BJ (cell line): ENCODE results near the gene FAM76A. TPM values are rescaled to one million over a fixed set of nuclear protein-coding genes. Genes with fewer than 3 reads are reported as not detected.
A peak's percentile ranks its signal among the peaks of the same experiment; 100 is the strongest.
"Not testable (repeated sequence)": the region's sequence is repeated elsewhere in the genome, so short reads cannot be mapped to it uniquely, and the experiment has no call there.

Experiments used
- CTCF ChIA-PET: fragments of 350-600 bp; formaldehyde crosslinking; extraction: SDS; loops from one replicate; lab custom pipeline; 2021; ENCODE audit warnings: antibody characterized with exemption, inconsistent platforms; lab: Yijun Ruan, JAX
- POLR2A ChIA-PET: fragments of 300-600 bp; sonication (Branson Sonifier 250); formaldehyde crosslinking; extraction: SDS; loops from one replicate; lab custom pipeline; 2021; ENCODE audit warnings: antibody characterized with exemption; lab: Charles Lee
- DNase-seq: peaks from one replicate; pipeline ENCODE4 v3.0.0-alpha.2; 2011; ENCODE audit warnings: low read depth
- H3K27me3 ChIP-seq: 2 replicates; pipeline ENCODE4 v1.6.0; 2011; ENCODE audit warnings: low read length; ENCODE audit not compliant: control insufficient read depth, insufficient read depth
- H3K36me3 ChIP-seq: 2 replicates; pipeline ENCODE4 v1.5.1; 2011; ENCODE audit warnings: low read length; ENCODE audit not compliant: control insufficient read depth, insufficient read depth
- H3K4me3 ChIP-seq: 2 replicates; pipeline ENCODE4 v1.5.1; 2011; ENCODE audit warnings: low read depth, mild to moderate bottlenecking, control low read depth, low read length
- CTCF ChIP-seq: IDR thresholded peaks from 2 replicates; pipeline ENCODE4 v1.5.1; 2011; ENCODE audit warnings: low read depth, mild to moderate bottlenecking, control low read depth, inconsistent platforms, low read length, moderate library complexity; ENCODE audit not compliant: insufficient read depth
- polyA plus RNA-seq: library from polyadenylated mRNA; depleted of rRNA; stranded (reverse); fragments of >200 nt; gene quantifications from 2 replicates; pipeline ENCODE4 v1.2.3, GENCODE V29; 2011

Gene FAM76A
- polyA plus RNA-seq, 1 experiment, result 3.9 TPM

GRCh38 chr1:27772036-27772931, 46.5 kb downstream of the FAM76A start:
- TF ChIP-seq CTCF, result no peak
- Histone ChIP-seq H3K27me3 (no peaks in the 10 kb centered on the region), H3K36me3 (no peaks in the 10 kb centered on the region), H3K4me3 (peak overlapping the region; percentile 28)
- CTCF ChIA-PET, result interaction anchor here (0.6 to 1.2 kb wide), 5 partner anchors 17 to 375 kb away, joined by 3 to 4 read pairs (median 4); no protein-coding TSS in a partner anchor
- POLR2A ChIA-PET, result interaction anchor here (0.8 to 1.1 kb wide), 5 partner anchors 8 to 100 kb away, joined by 3 to 9 read pairs (median 4); partner anchors contain the start of gene FAM76A
- DNase-seq, result no peak

DNA sequence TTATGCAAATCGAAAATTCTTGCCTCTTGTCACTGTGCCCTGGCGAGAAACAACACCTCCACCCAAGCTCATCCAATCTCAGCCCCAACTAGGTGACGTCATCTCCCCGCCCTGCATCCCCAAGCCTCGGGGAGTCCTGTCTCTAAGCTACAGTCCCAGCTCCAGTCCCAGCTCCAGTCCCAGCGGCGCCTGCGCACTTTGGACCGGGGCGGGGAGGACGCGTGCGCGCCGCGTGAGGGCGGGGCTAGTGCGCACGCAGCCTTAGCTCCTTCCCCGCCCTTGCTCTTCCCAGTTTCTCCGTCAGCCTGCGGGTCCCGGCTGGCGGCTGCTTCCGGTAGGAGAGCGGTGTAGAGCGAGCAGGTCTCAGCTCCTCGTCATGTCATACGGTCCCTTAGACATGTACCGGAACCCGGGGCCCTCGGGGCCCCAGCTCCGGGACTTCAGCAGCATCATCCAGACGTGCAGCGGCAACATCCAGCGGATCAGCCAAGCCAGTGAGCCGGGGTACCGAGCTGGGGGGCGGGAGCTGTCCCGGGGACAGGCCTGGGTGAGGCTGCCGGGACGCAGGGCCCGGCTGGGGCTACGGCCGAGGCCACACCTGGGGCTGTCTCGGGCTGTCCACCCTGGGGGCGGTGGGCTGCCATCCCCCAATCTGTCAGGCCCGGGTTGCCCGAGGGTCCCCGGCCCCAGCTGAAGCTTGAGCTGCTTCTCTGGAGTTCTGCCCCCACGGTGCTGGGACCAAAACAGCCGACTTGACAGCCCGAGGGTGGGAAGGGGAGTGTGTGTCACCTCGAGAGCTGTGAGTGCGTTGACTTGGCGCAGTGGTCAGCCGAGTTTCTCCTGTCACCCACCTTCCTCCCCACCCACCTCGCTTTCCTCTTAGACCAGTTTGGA, 47.4 kb downstream of the FAM76A start, which contains the start of gene STX12:
STX12 (plus strand) TSS at position 288 of the 894 bp plus-strand sequence; CDS start at position 377, 89 bp downstream.
- POLR2A ChIA-PET, result interaction anchor here (0.7 to 1.1 kb wide), 6 partner anchors 9 to 101 kb away, joined by 3 to 9 read pairs (median 4); partner anchors contain the start of gene FAM76A
- peak; percentile 99 for DNase-seq
- no peak for TF ChIP-seq CTCF
- no peaks in the 10 kb centered on the region for H3K36me3 ChIP-seq
- CTCF ChIA-PET, result interaction anchor here (0.6 to 1.9 kb wide), 6 partner anchors 18 to 164 kb away, joined by 3 to 4 read pairs (median 4); partner anchors contain the start of gene IFI6
- H3K27me3 ChIP-seq, result no peaks in the 10 kb centered on the region
- H3K4me3 ChIP-seq, result peak within 1 kb of the TSS; percentile 77

GRCh38 chr1:27773826-27774445, 48.2 kb downstream of the FAM76A start:
- H3K27me3 ChIP-seq, result no peaks in the 10 kb centered on the region
- POLR2A ChIA-PET, result no interaction called here
- no peaks in the 10 kb centered on the region for H3K36me3 ChIP-seq
- CTCF ChIA-PET, result interaction anchor here (0.7 to 1.9 kb wide), 3 partner anchors 9 to 43 kb away, joined by 3 to 4 read pairs (median 4); no protein-coding TSS in a partner anchor
- DNase-seq, result no peak
- H3K4me3 ChIP-seq, result peak overlapping the region; percentile 77
- no peak for TF ChIP-seq CTCF

DNA sequence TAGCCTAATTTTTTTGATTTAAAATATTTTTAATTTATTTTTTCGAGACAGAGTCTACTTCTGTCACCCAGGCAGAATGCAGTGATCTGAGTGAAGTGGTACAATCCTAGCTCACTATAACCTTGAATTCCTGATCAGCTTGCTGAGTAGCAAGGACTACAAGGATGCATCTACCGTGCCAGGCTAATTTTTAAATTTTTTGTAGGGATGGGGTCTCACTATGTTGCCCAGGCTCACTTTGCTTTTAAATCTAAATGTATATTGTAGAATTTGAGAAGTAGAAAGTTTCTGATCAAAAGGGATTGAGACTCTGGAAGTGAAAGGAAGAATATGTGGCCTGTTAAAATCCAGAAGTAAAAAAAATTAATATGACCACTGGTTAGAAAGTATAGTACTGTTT, 48.9 kb downstream of the FAM76A start:
- ChIA-PET CTCF (interaction anchor here (1.1 to 1.9 kb wide), 2 partner anchors 42 to 103 kb away, joined by 3 to 4 read pairs; partner anchors contain the start of gene IFI6), POLR2A (interaction anchor here (0.6 kb wide), 1 partner anchor 33 kb away, joined by 3 read pairs; no protein-coding TSS in a partner anchor)
- DNase-seq, result no peak
- Histone ChIP-seq H3K4me3 (peak overlapping the region; percentile 77; the same call in 1 of the 2 replicates), H3K27me3 (no peaks in the 10 kb centered on the region), H3K36me3 (no peaks in the 10 kb centered on the region)
- TF ChIP-seq CTCF, result no peak

DNA sequence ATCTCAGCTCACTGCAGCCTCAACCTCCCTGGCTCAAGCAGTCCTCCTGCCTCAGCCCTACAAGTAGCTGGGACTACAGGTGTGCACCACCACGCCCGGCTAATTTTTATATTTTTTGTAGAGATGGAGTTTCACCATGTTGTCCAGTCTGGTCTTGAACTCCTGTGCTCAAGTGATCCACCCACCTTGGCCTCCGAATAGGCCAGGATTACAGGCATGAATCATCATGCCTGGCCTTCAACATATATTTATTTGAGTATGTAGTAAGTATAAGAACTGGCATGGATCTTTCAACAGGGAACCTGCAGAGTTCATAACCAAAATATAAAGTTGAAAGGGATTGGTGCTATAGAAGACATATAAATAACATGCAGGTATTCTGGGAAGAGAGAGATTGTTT, 49.6 kb downstream of the FAM76A start:
- H3K4me3 ChIP-seq, DNase-seq, H3K27me3 ChIP-seq, H3K36me3 ChIP-seq: not testable (repeated sequence)
- ChIA-PET POLR2A (interaction anchor here (0.6 kb wide), 1 partner anchor 33 kb away, joined by 3 read pairs; no protein-coding TSS in a partner anchor), CTCF (interaction anchor here (0.5 to 1.1 kb wide), 2 partner anchors 54 to 103 kb away, joined by 3 to 4 read pairs; partner anchors contain the start of gene IFI6)

GRCh38 chr1:27776276-27776675, 50.5 kb downstream of the FAM76A start:
- CTCF ChIA-PET, result interaction anchor here (1.5 kb wide), 1 partner anchor 13 kb away, joined by 4 read pairs; no protein-coding TSS in a partner anchor
- DNase-seq, POLR2A ChIA-PET, H3K4me3 ChIP-seq, H3K36me3 ChIP-seq, H3K27me3 ChIP-seq: not testable (repeated sequence)
